CD4-positive, alpha-beta T cell treated with Interleukin-10 for 1 hour (primary cell): ENCODE results near the gene MACO1.
A peak's percentile ranks its signal among the peaks of the same experiment; 100 is the strongest.

Experiments used
- DNase-seq: peaks from one replicate; pipeline ENCODE4 v3.0.0-alpha.2; 2020

Gene MACO1

DNA sequence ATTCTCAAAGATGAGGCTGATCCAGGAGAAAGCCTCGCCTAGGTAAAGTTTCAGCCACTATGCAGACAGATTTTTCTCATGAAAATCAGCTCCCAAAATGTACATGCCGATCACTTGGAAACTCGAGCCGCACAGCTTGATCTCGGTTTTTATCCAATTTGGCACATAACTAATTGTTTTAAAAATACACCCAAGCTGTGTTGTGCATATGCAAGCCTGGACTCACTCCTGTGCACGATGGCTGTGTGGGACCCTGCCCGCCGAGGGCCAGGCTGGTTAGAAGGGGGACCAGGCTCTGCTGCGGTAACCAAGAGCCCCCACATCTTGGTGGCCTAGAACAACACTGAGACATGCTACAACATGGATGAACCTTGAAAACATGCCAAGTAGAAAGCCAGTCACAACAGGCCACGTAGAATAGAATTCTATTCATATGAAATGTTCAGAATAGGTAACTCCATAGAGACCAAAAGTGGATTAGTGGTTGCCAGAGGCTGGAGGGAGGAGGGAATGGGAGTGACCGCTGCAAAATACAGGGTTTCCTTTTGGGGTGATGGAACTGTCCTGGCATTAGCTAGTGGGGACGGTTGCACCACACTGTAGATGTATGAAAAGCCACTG, 96.6 kb downstream of the MACO1 start:
- no peak for DNase-seq

DNA sequence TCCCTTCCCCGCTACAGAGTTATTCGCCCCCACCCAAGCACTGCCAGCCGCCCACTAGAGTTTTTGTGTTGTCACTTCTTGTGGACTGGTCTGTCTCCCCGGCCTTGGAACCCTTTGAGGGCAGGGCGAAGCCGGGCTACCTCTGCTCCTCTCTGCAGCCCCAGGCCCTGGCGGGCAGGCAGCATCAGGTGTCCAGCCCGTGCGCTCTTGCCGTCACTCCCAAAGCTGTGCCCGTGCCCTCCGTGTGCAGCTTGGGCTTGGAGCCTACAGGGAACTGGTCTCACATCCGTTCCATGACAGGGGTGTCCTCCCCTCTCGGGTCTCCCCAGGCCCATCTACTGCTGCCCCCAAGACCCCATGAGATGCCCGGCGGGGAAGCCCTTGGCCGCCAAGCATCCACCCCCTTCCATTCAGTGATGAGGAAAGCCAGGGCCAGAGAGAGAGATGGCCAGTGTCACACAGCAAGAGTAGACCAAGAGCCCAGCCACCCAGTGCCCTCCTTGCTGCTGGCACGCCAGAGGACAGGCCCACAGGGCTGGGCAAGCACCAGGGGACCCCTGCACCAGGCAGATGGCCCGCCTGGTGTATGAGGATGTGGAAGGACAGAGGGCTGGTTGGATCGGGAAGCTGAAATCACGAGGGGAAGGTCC, 97.4 kb downstream of the MACO1 start:
- no peak for DNase-seq

DNA sequence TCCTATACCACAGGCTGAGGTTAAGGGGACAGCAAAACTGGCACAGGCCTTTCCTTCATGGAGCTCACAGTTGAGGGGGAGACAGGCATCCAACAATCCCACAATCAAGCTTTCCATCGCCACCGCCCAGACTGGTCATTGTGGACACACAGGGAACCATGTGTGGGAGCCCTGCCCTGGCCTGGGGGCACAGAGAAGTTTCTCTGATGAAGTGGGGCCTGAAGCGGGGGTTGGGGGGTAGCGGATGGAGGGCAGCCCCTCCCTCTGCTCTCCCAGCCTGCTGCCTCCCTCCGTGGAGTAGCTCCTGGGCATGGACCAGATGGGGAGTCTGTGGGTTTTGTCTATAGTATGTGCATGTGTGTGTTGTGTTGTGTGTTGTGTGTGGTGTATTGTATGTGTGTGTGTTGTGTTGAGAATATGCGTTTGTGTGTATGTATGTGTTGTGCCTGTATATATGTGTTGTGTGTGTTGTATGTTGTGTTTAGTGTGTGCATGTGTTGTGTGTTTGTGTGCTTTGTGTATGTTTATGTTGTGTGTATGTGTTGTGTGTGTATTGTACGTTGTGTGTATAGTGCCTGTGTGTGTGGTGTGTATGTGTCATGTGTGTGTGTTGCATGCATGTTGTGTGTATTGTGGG, 98.3 kb downstream of the MACO1 start:
- DNase-seq, result no peak

DNA sequence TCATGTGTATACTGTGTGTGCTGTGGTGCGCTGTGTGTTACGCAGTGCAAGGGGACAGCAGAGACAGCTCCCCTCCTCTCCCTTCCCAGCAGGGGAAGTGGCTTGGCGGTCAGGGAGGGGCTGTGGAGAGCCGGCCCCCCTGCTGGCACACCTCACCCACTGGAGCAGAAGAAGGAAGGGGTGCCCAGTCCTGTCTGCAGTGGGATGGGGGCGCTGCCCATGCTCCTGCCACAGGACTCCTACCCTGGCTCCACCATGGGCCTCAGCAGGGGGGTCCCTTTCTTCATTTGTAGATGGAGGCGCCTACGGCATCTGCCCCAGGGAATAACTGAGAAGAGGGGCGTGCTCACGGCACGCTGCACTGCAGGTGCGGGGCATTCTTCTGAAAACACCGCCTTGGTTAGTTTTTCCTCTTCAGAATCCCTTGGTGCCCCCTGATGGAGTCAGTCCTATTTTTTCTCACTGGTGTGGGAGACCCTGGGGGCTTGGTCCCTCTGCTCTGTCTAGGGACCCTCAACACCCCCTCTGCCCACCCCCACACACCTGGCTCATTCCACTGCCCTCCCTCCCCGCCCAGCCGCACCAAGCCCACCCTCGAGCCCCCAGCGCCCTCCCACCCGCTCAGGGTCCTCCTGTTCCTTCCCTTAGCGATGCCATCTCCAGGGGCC, 99.0 kb downstream of the MACO1 start:
- no peak for DNase-seq

- DNase-seq, result no peak
Measured at GRCh38 chr1:25530186-25531081, 99.7 kb downstream of the MACO1 start.

DNA sequence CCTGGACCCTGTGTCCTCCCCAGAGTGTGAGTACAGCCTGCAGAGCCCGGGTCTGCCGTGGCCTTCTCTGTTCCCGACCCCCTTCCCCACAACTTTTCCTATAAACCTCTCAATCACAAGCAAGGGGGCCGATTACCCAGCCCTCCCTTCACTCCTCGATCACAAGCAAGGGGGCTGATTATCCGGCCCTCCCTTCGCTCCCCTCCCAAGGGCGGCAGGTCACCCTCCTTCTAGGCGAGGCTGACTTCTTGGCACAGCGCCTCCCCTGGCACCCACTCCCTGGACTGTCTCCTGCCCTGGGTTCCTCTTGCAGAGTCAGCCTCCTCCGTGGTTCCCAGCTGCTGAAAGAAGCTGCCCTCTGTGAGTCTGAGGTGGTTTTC, 100.4 kb downstream of the MACO1 start:
- no peak for DNase-seq

DNA sequence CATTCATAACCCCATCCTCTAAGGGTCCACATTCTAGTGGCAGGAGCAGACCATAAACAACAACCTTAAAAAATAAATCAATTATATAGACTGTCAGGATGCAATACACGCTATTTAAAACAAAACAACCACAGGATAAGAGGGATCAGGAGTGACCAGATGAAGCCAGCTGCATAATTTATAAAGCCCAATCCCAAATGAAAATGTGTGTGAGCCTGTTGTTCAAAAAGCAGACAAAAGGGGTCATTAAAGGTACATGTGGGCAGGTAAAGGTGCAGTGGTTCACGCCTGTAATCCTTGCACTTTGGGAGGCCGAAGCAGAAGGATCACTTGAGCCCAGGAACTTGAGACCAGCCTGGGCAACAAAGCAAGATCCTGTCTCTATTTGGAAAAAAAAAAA, 102.3 kb downstream of the MACO1 start:
- no peak for DNase-seq

DNA sequence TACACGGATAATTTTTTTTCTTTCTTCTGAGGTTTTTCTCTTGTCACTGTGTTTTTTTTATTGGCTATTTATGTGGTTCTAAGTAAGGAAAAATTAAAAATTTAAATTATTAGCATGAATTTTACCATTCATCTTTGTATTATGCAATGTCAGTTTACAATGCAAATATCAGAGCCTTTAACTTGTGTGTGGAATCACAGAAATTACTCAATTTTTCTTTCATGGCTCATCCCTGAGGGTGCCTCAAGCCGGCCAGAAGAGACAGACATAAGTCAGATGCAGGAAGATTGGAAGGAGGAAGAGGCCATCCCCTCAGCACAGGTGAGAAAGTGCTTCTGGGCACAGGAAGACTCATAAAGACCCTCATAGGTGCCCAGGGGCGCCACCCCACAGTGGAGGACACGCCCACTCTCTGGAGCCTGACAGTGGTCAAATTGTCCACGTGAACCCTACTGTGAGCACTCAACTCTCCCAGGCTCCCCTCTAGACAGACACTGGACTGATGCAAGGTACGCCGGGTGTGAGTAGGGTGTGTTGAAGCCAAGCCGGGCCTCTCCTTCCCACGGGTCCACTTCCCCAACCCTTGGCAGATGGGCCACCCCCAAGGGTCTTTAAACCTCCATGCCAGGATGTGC, 103.2 kb downstream of the MACO1 start:
- no peak for DNase-seq

DNA sequence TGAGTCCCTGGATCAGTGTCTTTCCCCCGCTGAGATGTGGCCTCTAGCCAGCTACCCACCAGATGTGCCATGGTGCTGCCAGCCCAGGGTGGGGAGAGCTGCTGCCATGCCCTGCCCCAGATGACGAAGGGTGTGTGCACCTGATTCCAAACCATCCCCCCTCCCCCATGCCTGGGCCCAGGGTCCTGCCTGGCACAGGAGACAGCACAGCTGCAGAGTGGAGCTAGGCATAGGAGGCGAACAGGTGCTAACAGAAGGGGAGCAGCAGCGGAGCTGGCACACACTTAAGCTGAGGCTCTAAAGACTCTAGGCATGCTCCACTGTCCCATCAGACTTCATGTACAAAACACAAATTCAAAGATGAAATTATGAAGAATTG, 103.7 kb downstream of the MACO1 start:
- no peak for DNase-seq

GRCh38 chr1:25536124-25536523, 105.4 kb downstream of the MACO1 start:
- no peak for DNase-seq

DNA sequence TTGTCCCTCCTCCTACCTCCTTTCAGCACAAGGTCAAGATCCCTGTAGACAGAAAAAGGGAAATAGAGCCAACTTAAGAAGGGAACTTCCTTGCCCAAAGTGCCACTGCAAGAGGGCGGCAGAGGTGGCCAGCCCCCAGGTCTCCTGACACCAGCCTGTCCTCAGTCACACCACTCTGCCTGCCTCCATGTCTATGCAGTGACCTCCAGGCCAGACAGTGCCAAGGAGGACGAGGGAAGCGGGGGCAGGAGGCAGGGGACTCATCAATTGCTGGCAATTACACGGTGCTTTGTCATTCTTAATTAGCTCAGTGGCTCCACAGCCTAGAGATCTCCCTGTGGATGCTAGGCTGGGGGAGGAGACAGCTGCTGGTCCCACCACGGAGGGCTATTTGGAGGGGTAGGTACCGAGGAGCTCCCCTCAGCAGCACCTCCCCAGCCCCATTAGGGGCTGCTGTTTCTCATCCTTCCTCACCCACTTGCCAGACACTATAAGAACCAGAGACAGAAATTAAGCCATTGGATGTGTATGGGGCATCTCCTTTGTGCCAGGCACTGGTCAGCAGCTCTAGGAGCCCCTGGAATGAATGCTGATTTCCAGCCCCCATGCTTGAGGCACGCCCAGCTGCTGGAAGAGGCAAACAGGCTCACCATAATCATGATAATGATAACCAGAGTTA, 106.6 kb downstream of the MACO1 start:
- no peak for DNase-seq

DNA sequence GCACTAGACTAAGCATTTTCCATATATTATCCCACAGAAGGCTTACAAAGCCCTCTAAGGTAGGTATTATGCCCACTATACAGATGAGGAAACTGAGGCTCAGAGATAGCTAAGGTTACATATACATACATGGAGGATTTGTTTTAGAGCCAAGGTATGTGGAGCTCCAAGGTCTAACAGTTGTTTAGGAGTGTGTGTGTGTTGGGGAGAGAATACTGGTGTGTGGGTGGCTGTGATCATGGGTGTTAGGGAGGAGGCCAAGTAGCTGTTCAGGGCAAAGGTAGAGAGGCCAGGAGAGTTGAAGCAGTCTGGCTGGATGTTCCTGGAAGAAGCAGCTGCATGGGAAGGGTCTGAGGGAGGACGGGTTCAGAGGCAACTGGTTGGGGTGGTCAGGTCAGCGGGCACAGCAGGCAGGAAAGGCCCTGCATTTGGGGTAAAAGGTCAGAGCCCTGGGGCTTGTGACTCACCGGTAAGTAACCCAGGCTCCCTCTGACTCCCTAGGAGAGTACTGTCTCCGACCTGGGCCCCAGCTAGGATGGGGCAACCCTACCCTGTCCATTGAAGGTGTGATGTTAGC, 107.6 kb downstream of the MACO1 start:
- DNase-seq, result no peak

- DNase-seq, result no peak
Measured at GRCh38 chr1:25540750-25541342, 110.1 kb downstream of the MACO1 start.

DNA sequence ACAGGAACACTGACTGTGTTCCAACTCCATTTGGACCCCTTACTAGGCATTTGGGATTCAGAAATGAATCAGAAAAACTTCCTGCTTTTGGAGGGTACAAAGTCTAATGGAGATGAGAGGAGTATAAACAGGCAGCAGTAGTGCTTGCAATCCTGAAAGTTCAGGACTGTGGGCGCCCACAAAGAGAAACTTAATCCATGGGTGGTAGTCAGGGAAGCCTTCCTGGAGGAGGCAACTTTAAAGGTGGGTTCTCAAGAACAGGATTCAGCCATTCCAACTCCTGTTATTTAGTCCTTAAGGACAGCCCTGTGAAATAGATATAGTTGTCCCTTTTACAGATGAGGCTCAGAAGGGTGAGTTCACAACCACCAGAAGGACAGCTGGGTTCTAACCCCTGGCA, 110.7 kb downstream of the MACO1 start:
- DNase-seq, result no peak

- no peak for DNase-seq
Measured at GRCh38 chr1:25541889-25542658, 111.4 kb downstream of the MACO1 start.

- no peak for DNase-seq
Measured at GRCh38 chr1:25543005-25543424, 112.3 kb downstream of the MACO1 start.

DNA sequence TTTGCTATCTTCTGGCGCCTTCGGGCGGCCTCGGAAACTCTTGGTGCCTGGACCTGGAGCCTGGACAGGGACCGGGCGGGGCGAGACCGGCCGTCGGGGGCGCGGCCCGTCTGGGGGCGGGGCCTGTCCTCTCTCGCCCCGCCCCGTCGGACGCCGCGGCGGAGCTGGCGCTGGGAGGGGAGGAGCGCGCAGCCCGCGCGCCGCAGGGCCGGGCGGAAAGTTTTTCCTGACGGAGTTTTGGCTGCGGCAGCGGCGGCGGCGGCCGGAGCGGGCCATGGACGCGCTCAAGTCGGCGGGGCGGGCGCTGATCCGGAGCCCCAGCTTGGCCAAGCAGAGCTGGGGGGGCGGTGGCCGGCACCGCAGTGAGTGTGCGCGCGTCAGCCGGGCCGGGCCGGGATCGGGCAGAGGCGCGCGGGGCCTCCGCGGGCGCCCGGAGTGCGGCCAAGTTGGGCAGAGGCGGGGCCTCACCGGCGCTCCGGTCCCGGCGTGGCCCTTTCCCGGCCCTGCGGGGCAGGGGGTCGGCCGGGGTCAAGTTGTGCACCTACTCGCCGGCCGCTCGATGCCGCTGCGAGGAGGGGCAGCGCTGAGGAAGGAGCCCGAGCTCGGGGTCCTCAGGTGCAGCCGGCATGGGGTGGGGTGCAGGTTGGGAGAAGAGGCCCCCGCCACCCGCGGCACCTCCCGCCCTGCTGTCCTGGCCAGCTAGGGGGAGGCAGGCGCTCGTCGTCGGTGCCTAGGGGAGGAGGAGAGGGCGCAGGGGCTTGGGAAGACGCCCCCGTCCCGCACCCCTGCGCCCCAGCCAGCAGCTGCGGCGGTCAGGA, 112.9 kb downstream of the MACO1 start, which contains the start of gene LDLRAP1:
Gene LDLRAP1 (plus strand): TSS at position 182 of the 818 bp plus-strand sequence. CDS start 93 bp downstream, at position 275.
- DNase-seq, result peak; percentile 68

GRCh38 chr1:25544243-25544764, 113.6 kb downstream of the MACO1 start:
- DNase-seq, result no peak

DNA sequence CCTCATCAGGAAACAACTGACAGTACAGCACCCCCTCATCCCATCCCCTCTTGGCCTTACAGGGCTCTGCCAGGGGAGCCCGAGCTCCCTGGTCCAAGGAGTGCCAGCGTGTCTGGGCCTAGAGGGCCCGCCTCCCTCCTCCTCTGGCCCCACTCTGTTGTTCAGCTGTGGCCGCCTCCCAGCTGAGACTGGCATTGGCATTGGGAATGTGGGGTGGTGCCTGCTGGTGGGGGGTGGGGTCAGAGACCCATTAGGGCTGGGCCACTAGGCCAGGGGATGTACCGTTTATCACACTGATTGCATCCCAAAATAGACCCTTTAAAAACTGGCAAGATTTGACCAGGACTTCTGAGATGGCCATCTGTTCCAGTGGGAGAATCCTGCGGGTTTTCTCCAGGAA, 114.1 kb downstream of the MACO1 start:
- no peak for DNase-seq
